IPS-18a (cell line): ENCODE results near the gene DNAJC25.
A peak's percentile ranks its signal among the peaks of the same experiment; 100 is the strongest.

Source experiments
- H3K27ac ChIP-seq: one replicate; pipeline ENCODE4 v1.5.1; 2013; ENCODE audit warnings: low read length
- H3K27me3 ChIP-seq: one replicate; pipeline ENCODE4 v1.6.1; 2013; ENCODE audit warnings: mild to moderate bottlenecking, low read length; ENCODE audit not compliant: control insufficient read depth, insufficient read depth
- H3K36me3 ChIP-seq: one replicate; pipeline ENCODE4 v1.6.1; 2013; ENCODE audit warnings: low read depth, low read length; ENCODE audit not compliant: control insufficient read depth
- H3K4me1 ChIP-seq: one replicate; pipeline ENCODE4 v1.6.1; 2013; ENCODE audit warnings: low read depth, low read length; ENCODE audit not compliant: control insufficient read depth
- H3K4me3 ChIP-seq: one replicate; pipeline ENCODE4 v1.5.1; 2013; ENCODE audit warnings: low read length
- H3K9ac ChIP-seq: one replicate; pipeline ENCODE4 v1.6.1; 2013; ENCODE audit warnings: mild to moderate bottlenecking, low read length, moderate library complexity
- H3K9me3 ChIP-seq: one replicate; pipeline ENCODE4 v1.6.1; 2013; ENCODE audit warnings: low read depth, low read length; ENCODE audit not compliant: control insufficient read depth

DNAJC25 gene

GRCh38 chr9:111631214-111631971 lies at the start of gene DNAJC25:
DNAJC25 (plus strand) TSS chr9:111631334; CDS start chr9:111631408, 74 bp downstream.
- Histone ChIP-seq H3K4me3 (peak within 1 kb of the TSS; percentile 90), H3K4me1 (peaks cover 6% of the 10 kb centered on the region), H3K9ac (peak within 1 kb of the TSS; percentile 86), H3K27me3 (no peaks in the 10 kb centered on the region), H3K9me3 (no peaks in the 10 kb centered on the region), H3K36me3 (no peaks in the 10 kb centered on the region), H3K27ac (peak within 1 kb of the TSS; percentile 13)

- no peak overlapping the region for H3K9ac ChIP-seq
- peaks cover 40% of the 10 kb centered on the region for H3K36me3 ChIP-seq
- no peak overlapping the region for H3K4me3 ChIP-seq
Observed at GRCh38 chr9:111582888-111583287, 48.2 kb upstream of the DNAJC25 start.

DNA sequence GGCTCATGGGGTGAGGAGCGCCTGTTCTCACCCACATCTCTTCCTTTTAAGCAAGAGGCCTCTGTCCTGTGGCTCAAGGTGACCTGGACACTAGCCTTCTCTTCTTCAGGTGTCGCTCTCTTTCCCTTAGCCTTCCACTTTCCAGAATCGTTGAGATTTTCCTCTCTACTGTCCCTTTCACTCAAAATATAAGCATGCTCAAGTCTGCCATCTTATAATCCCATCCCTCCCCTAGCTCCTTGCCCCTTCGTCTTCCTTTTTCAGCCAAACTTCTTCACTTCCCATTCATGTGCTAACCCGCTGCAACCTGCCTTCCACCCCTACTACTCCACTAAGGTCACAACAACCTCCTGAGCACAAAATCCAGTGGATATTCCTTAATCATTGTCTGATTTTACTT lies 44.8 kb upstream of the DNAJC25 start:
- H3K27me3 ChIP-seq = no peaks in the 10 kb centered on the region
- H3K4me1 ChIP-seq = no peaks in the 10 kb centered on the region
- H3K36me3 ChIP-seq = peaks cover 26% of the 10 kb centered on the region
- H3K9ac ChIP-seq = no peak overlapping the region
- no peak overlapping the region for H3K4me3 ChIP-seq
- no peaks in the 10 kb centered on the region for H3K9me3 ChIP-seq
- H3K27ac ChIP-seq = no peak overlapping the region

More at GRCh38 chr9:111582888-111583287, 48.2 kb upstream of the DNAJC25 start:
- Histone ChIP-seq H3K9me3 (no peaks in the 10 kb centered on the region), H3K27me3 (no peaks in the 10 kb centered on the region), H3K4me1 (no peaks in the 10 kb centered on the region), H3K27ac (no peak overlapping the region)

DNA sequence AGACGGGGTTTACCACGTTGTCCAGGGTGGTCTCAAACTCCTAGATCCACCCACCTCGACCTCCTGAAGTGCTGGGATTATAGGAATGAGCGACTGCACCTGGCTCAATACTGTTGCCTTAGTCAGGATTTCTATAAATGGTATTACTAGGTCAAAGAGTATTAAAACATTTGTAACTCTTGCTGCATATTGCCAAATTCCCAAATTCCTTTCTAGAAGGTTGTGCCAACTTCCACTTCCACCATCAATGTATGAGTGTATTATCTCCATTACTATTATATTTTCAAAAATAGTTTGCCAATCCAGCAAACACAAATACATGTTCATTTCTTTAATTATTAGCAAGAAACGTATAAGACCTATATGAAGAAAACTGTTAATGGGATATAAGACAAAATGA lies 42.3 kb upstream of the DNAJC25 start:
- peaks cover 20% of the 10 kb centered on the region for H3K36me3 ChIP-seq
- H3K4me3 ChIP-seq = no peak overlapping the region
- H3K27me3 ChIP-seq = no peaks in the 10 kb centered on the region
- H3K27ac ChIP-seq = no peak overlapping the region
- H3K9me3 ChIP-seq = no peaks in the 10 kb centered on the region
- H3K4me1 ChIP-seq = no peaks in the 10 kb centered on the region
- H3K9ac ChIP-seq = no peak overlapping the region

GRCh38 chr9:111597852-111598732 lies 33.0 kb upstream of the DNAJC25 start:
- H3K9me3 ChIP-seq = no peaks in the 10 kb centered on the region
- H3K27ac ChIP-seq = no peak overlapping the region
- peaks cover 3% of the 10 kb centered on the region for H3K4me1 ChIP-seq
- H3K4me3 ChIP-seq = peak overlapping the region; percentile 89
- H3K36me3 ChIP-seq = peaks cover 11% of the 10 kb centered on the region
- peak overlapping the region; percentile 59 for H3K9ac ChIP-seq
- peaks cover 8% of the 10 kb centered on the region for H3K27me3 ChIP-seq

- Histone ChIP-seq H3K27ac (no peak overlapping the region), H3K4me1 (peaks cover 3% of the 10 kb centered on the region), H3K27me3 (peaks cover 8% of the 10 kb centered on the region), H3K4me3 (peak overlapping the region; percentile 89), H3K9me3 (no peaks in the 10 kb centered on the region), H3K9ac (peak overlapping the region; percentile 59), H3K36me3 (peaks cover 6% of the 10 kb centered on the region)
Observed at GRCh38 chr9:111598733-111599091, 32.4 kb upstream of the DNAJC25 start.

- H3K27me3 ChIP-seq = peaks cover 8% of the 10 kb centered on the region
- peaks cover 6% of the 10 kb centered on the region for H3K36me3 ChIP-seq
- H3K9me3 ChIP-seq = no peaks in the 10 kb centered on the region
- peaks cover 3% of the 10 kb centered on the region for H3K4me1 ChIP-seq
- H3K27ac ChIP-seq = no peak within 1 kb of the TSS
- peak within 1 kb of the TSS; percentile 89 for H3K4me3 ChIP-seq
- H3K9ac ChIP-seq = peak within 1 kb of the TSS; percentile 59
Observed at GRCh38 chr9:111599092-111599954, 31.8 kb upstream of the DNAJC25 start, which contains the start of gene PTGR1. PTGR1 (minus strand) TSS chr9:111599647; CDS start chr9:111597422, 2,225 bp downstream.

GRCh38 chr9:111599955-111600343 lies 31.2 kb upstream of the DNAJC25 start:
- peak overlapping the region; percentile 89 for H3K4me3 ChIP-seq
- H3K27me3 ChIP-seq = peaks cover 8% of the 10 kb centered on the region
- peak overlapping the region; percentile 59 for H3K9ac ChIP-seq
- H3K27ac ChIP-seq = no peak overlapping the region
- H3K36me3 ChIP-seq = peaks cover 6% of the 10 kb centered on the region
- peaks cover 3% of the 10 kb centered on the region for H3K4me1 ChIP-seq
- H3K9me3 ChIP-seq = no peaks in the 10 kb centered on the region

DNA sequence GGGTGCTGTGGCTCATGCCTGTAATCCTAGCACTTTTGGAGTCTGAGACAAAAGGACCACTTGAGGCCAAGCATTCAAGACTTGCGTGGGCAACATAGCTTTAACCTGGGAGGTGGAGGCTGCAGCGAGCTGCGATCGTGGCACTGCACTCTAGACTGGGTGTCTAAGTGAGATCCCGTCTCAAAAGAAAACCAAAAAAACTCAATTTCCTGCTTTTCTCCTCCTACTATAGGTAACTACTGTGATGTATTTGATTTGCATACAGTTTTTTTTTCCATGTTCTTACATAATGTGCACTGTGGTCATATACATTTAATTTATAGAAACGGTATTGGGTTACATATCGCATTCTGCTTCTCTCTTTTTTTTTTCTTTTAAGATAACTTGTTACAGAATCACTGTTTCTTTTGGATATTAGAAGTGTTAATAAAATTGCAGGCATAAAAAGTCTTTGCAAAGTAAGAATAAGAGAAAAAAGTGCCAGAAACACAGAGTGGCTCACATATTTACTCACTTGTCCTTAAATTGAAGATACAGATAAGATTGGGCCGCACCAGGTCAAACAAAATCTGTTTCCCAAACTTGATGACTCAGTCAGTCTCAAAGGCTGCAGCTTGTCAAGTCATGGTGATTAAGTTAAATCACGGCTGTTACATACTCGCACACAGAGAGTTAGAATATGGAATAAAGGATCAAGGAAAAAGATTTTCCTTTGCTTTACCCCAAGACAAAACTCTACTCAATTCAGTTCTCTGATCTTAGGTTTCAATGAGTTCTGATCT lies 29.7 kb upstream of the DNAJC25 start:
- Histone ChIP-seq H3K36me3 (no peaks in the 10 kb centered on the region), H3K27me3 (peaks cover 8% of the 10 kb centered on the region), H3K9ac (no peak overlapping the region), H3K4me1 (peaks cover 3% of the 10 kb centered on the region), H3K4me3 (no peak overlapping the region), H3K9me3 (no peaks in the 10 kb centered on the region), H3K27ac (no peak overlapping the region)

DNA sequence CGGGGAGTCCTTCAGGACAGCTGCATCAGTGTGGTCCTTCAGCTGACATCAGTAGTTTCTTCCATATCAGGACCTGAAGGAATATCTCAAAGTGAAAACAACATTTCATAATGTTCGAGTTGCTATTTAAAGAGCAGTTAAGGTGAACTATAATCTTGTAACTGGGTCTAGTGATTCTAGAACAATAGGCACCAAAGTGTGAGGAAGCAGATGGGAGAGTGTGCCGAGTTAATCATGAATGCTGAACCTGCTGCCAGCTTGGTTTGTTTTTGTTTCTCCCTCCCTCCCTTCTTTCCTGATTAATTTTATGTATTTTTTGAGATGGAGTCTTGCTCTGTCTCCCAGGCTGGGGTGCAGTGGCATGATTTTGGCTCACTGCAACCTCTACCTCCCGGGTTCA lies 28.1 kb upstream of the DNAJC25 start:
- no peak overlapping the region for H3K27ac ChIP-seq
- H3K9me3 ChIP-seq = no peaks in the 10 kb centered on the region
- H3K27me3 ChIP-seq = peaks cover 8% of the 10 kb centered on the region

More for the DNA sequence above, 28.1 kb upstream of the DNAJC25 start:
- Histone ChIP-seq H3K9ac (no peak overlapping the region), H3K36me3 (no peaks in the 10 kb centered on the region), H3K4me1 (no peaks in the 10 kb centered on the region), H3K4me3 (no peak overlapping the region)
